ENCODE measurements around the gene LUZP1. TPM values are rescaled to one million over a fixed set of nuclear protein-coding genes. Genes with fewer than 3 reads are reported as not detected.

LUZP1 gene
- total RNA-seq, 4 donors from 2014 or later = 16.7 to 17.7 (median 17.2) TPM

DNA sequence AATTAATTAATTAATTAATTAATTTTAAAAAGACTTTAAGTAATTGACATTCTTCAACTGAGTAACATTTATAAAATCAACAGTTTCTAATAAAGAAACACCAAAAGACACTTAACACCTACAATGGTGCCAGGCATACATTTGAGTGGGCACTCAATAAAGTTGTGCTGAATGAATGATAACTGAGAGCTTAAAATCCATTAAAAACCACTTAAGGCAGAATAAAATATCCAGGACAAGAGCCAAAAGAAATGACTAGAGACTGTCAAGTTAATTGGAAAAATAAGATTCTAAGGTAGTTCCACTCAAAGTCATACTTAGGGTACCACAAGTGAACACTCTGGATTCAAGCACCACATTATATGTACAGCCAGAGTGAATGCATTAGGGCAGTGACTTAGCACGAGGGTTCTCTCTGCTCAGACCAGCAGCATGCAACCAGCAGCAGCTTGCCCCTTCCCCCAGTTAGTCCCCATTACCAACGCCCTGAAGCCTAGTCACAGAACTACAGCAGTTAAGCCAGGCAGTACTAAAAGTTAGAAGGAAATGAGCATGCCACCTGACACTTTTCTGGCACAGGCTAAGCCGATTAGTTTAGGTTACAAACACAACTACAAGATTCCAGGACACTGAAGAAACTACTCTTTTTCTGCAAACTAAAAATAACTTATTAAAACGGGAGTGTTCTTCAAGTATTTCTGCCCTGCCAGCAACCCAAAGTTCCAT, 46.5 kb downstream of the LUZP1 start:
- no peak for DNase-seq (ENCODE audit: low spot score in 2 of 2)

DNA sequence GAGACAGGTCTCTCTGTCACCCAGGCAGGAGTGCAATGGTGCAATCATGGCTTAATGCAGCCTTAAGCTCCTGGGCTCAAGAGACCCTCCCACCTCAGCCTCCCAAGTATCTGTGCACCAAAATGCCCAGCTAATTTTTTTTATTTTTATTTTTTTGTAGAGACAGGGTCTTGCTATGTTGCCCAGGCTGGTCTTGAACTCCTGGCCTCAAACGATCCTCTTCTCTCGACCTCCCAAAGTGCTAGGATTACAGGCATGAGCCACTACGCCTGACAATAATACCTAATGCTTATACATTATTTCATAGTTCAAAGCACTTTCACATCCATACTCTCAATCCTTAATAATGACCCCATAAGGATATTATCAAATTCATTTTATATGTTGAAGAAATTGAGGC, 48.3 kb downstream of the LUZP1 start:
- no peak for DNase-seq (ENCODE audit: low spot score in 2 of 2)
- TF ChIP-seq, protein P1, sequence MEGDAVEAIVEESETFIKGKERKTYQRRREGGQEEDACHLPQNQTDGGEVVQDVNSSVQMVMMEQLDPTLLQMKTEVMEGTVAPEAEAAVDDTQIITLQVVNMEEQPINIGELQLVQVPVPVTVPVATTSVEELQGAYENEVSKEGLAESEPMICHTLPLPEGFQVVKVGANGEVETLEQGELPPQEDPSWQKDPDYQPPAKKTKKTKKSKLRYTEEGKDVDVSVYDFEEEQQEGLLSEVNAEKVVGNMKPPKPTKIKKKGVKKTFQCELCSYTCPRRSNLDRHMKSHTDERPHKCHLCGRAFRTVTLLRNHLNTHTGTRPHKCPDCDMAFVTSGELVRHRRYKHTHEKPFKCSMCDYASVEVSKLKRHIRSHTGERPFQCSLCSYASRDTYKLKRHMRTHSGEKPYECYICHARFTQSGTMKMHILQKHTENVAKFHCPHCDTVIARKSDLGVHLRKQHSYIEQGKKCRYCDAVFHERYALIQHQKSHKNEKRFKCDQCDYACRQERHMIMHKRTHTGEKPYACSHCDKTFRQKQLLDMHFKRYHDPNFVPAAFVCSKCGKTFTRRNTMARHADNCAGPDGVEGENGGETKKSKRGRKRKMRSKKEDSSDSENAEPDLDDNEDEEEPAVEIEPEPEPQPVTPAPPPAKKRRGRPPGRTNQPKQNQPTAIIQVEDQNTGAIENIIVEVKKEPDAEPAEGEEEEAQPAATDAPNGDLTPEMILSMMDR (IDR thresholded peaks at IDR 0.05) = no peak
- TF ChIP-seq EP300 (IDR thresholded peaks at IDR 0.05) (no peak), POLR2A (IDR thresholded peaks at IDR 0.05) (no peak)
- H3K27ac ChIP-seq = no peak overlapping the region
- WGBS, 2 donors = 92 to 94% methylated on average over 3 of the region's 3 CpGs
- H3K4me3 ChIP-seq = no peak overlapping the region
- no peaks in the 10 kb centered on the region for H3K27me3 ChIP-seq
- no peaks in the 10 kb centered on the region for H3K9me3 ChIP-seq
- H3K36me3 ChIP-seq = no peaks in the 10 kb centered on the region
- peaks cover 0 to 59% (median 19%) of the 10 kb centered on the region in 4 donors for H3K4me1 ChIP-seq

More for the DNA sequence above, 46.5 kb downstream of the LUZP1 start:
- Histone ChIP-seq H3K4me3 (no peak overlapping the region), H3K27me3 (no peaks in the 10 kb centered on the region), H3K27ac (peak overlapping the region in 1 of 4 donors; percentile 30), H3K36me3 (no peaks in the 10 kb centered on the region), H3K4me1 (peaks cover 0 to 54% (median 16%) of the 10 kb centered on the region in 4 donors), H3K9me3 (no peaks in the 10 kb centered on the region)
- 18 to 19% methylated on average over 4 of the region's 4 CpGs for WGBS, 2 donors
- TF ChIP-seq, protein P1 (IDR thresholded peaks at IDR 0.05) = no peak

DNA sequence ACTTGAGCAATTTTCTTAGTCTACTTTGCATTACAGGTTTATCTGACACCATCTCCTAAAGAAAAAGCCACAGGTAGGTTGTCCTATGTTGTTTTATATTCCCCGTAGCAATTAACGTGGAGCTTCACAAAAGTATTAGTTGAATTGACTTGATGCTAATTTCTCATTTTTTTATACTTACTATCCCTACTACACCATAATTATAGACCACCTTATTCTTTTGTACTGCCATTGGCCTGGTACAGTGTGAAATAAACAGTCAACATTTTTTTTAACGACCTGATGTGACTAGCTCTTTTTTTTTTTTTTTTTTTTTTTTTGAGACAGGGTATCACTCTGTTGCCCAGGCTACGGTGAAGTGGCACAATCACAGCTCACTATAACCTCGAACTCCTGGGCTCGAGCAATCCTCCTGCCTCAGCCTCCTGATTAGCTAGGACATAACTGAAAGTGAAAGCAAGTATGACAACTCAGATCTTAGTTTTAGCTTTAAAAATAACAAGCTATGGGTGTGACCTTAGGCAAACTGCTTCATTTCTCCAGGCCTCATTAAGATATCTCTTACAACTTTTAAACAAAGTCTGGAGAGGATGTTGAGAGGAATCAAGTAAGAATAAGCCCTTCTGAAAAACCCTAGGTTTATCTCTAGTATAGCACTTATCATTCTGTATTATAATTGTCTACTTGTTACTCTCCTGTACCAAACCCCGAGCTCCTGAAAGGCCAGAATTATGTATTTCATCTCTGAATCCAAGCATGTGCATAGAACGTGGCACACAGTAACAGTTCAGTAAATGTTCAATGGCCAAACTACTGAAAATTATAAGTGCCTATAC, 49.5 kb downstream of the LUZP1 start:
- Histone ChIP-seq H3K9me3 (no peaks in the 10 kb centered on the region), H3K4me3 (peak overlapping the region in 1 of 4 donors; percentile 28), H3K27ac (peak overlapping the region in 2 of 4 donors; percentile 50 to 52), H3K36me3 (no peaks in the 10 kb centered on the region), H3K4me1 (peaks cover 0 to 68% (median 23%) of the 10 kb centered on the region in 4 donors), H3K27me3 (no peaks in the 10 kb centered on the region)
- 77 to 86% methylated on average over 8 of the region's 8 CpGs for WGBS, 2 donors
- TF ChIP-seq EP300 (IDR thresholded peaks at IDR 0.05) (no peak), POLR2A (IDR thresholded peaks at IDR 0.05) (no peak)
- TF ChIP-seq, protein P1 (IDR thresholded peaks at IDR 0.05) = no peak
- no peak for DNase-seq (ENCODE audit: low spot score in 2 of 2)

GRCh38 chr1:23118407-23118806, 50.2 kb downstream of the LUZP1 start:
- Histone ChIP-seq H3K9me3 (no peaks in the 10 kb centered on the region), H3K4me3 (no peak overlapping the region), H3K36me3 (no peaks in the 10 kb centered on the region), H3K27me3 (no peaks in the 10 kb centered on the region), H3K4me1 (peaks cover 0 to 68% (median 22%) of the 10 kb centered on the region in 4 donors), H3K27ac (no peak overlapping the region)
- no peak for DNase-seq (ENCODE audit: low spot score in 2 of 2)
- TF ChIP-seq POLR2A (IDR thresholded peaks at IDR 0.05) (no peak), EP300 (IDR thresholded peaks at IDR 0.05) (no peak)
- TF ChIP-seq, protein P1 (IDR thresholded peaks at IDR 0.05) = no peak

Data from tibial nerve (tissue), 4 donors.